ENCODE data around the gene CABP1.
A peak's percentile ranks its signal among the peaks of the same experiment; 100 is the strongest.
"Not testable (repeated sequence)": the region's sequence is repeated elsewhere in the genome, so short reads cannot be mapped to it uniquely, and the experiment has no call there.

Gene CABP1

GRCh38 chr12:120668868-120669840 is 28.7 kb downstream of the CABP1 start:
- Mint-ChIP-seq H3K9me3 (no peaks in the 10 kb centered on the region), H3K4me1 (ENCODE audit: low read depth) (no peaks in the 10 kb centered on the region)

GRCh38 chr12:120670237-120670636 is 29.8 kb downstream of the CABP1 start:
- not testable (repeated sequence) for H3K9me3 Mint-ChIP-seq; DNase-seq; H3K4me1 Mint-ChIP-seq (ENCODE audit: low read depth); H3K4me3 Mint-ChIP-seq; H3K27me3 Mint-ChIP-seq; H3K27ac Mint-ChIP-seq; H3K36me3 Mint-ChIP-seq (ENCODE audit: low read depth)

More at GRCh38 chr12:120668868-120669840, 28.7 kb downstream of the CABP1 start:
- H3K4me3 Mint-ChIP-seq = no peak overlapping the region
- H3K27me3 Mint-ChIP-seq = no peaks in the 10 kb centered on the region
- no peaks in the 10 kb centered on the region for H3K36me3 Mint-ChIP-seq (ENCODE audit: low read depth)
- H3K27ac Mint-ChIP-seq = no peak overlapping the region
- no peak for DNase-seq

GRCh38 chr12:120670667-120671066 is 30.2 kb downstream of the CABP1 start:
- no peaks in the 10 kb centered on the region for H3K9me3 Mint-ChIP-seq
- no peak overlapping the region for H3K27ac Mint-ChIP-seq
- H3K36me3 Mint-ChIP-seq (ENCODE audit: low read depth) = no peaks in the 10 kb centered on the region
- H3K4me3 Mint-ChIP-seq = no peak overlapping the region
- no peaks in the 10 kb centered on the region for H3K27me3 Mint-ChIP-seq
- H3K4me1 Mint-ChIP-seq (ENCODE audit: low read depth) = no peaks in the 10 kb centered on the region
- no peak for DNase-seq

GRCh38 chr12:120674097-120674636 is 33.7 kb downstream of the CABP1 start:
- no peaks in the 10 kb centered on the region for H3K27me3 Mint-ChIP-seq
- H3K4me3 Mint-ChIP-seq = no peak overlapping the region
- no peaks in the 10 kb centered on the region for H3K36me3 Mint-ChIP-seq (ENCODE audit: low read depth)
- H3K4me1 Mint-ChIP-seq (ENCODE audit: low read depth) = peaks cover 13% of the 10 kb centered on the region
- no peak overlapping the region for H3K27ac Mint-ChIP-seq
- no peak for DNase-seq
- no peaks in the 10 kb centered on the region for H3K9me3 Mint-ChIP-seq

GRCh38 chr12:120677765-120678473 is 37.5 kb downstream of the CABP1 start:
- H3K27me3 Mint-ChIP-seq = no peaks in the 10 kb centered on the region
- no peak for DNase-seq
- H3K9me3 Mint-ChIP-seq = no peaks in the 10 kb centered on the region
- H3K4me3 Mint-ChIP-seq = no peak overlapping the region
- H3K36me3 Mint-ChIP-seq (ENCODE audit: low read depth) = no peaks in the 10 kb centered on the region
- peak overlapping the region; percentile 47 for H3K27ac Mint-ChIP-seq
- peaks cover 13% of the 10 kb centered on the region for H3K4me1 Mint-ChIP-seq (ENCODE audit: low read depth)

- H3K36me3 Mint-ChIP-seq (ENCODE audit: low read depth) = no peaks in the 10 kb centered on the region
- peaks cover 13% of the 10 kb centered on the region for H3K4me1 Mint-ChIP-seq (ENCODE audit: low read depth)
- no peaks in the 10 kb centered on the region for H3K9me3 Mint-ChIP-seq
- no peak overlapping the region for H3K4me3 Mint-ChIP-seq
- no peaks in the 10 kb centered on the region for H3K27me3 Mint-ChIP-seq
- peak overlapping the region; percentile 47 for H3K27ac Mint-ChIP-seq
- no peak for DNase-seq
These were observed 38.1 kb downstream of the CABP1 start for GRCh38 chr12:120678572-120678971.

- no peak overlapping the region for H3K27ac Mint-ChIP-seq
- H3K4me3 Mint-ChIP-seq = no peak overlapping the region
- no peak for DNase-seq
- no peaks in the 10 kb centered on the region for H3K36me3 Mint-ChIP-seq (ENCODE audit: low read depth)
- peaks cover 22% of the 10 kb centered on the region for H3K4me1 Mint-ChIP-seq (ENCODE audit: low read depth)
- H3K27me3 Mint-ChIP-seq = no peaks in the 10 kb centered on the region
- H3K9me3 Mint-ChIP-seq = no peaks in the 10 kb centered on the region
These were observed 39.8 kb downstream of the CABP1 start for GRCh38 chr12:120680165-120680738.

- Mint-ChIP-seq H3K4me3 (no peak overlapping the region), H3K9me3 (no peaks in the 10 kb centered on the region), H3K4me1 (ENCODE audit: low read depth) (peaks cover 34% of the 10 kb centered on the region), H3K27ac (peak overlapping the region; percentile 47), H3K36me3 (ENCODE audit: low read depth) (peaks cover 14% of the 10 kb centered on the region), H3K27me3 (no peaks in the 10 kb centered on the region)
- DNase-seq = no peak
These were observed 44.1 kb downstream of the CABP1 start for GRCh38 chr12:120684523-120684932.

GRCh38 chr12:120685522-120685921 is 45.1 kb downstream of the CABP1 start:
- no peak overlapping the region for H3K27ac Mint-ChIP-seq

GRCh38 chr12:120686151-120686689 is 45.8 kb downstream of the CABP1 start:
- H3K27ac Mint-ChIP-seq = peak overlapping the region; percentile 98
- peak overlapping the region; percentile 85 for H3K4me3 Mint-ChIP-seq
- peaks cover 49% of the 10 kb centered on the region for H3K4me1 Mint-ChIP-seq (ENCODE audit: low read depth)
- DNase-seq = peak; percentile 96
- H3K9me3 Mint-ChIP-seq = no peaks in the 10 kb centered on the region
- peaks cover 21% of the 10 kb centered on the region for H3K36me3 Mint-ChIP-seq (ENCODE audit: low read depth)
- H3K27me3 Mint-ChIP-seq = no peaks in the 10 kb centered on the region

More at GRCh38 chr12:120685522-120685921, 45.1 kb downstream of the CABP1 start:
- Mint-ChIP-seq H3K4me3 (peak overlapping the region; percentile 85), H3K9me3 (no peaks in the 10 kb centered on the region), H3K4me1 (ENCODE audit: low read depth) (peaks cover 43% of the 10 kb centered on the region), H3K36me3 (ENCODE audit: low read depth) (peaks cover 18% of the 10 kb centered on the region), H3K27me3 (no peaks in the 10 kb centered on the region)
- DNase-seq = no peak

- peak; percentile 100 for DNase-seq
- Mint-ChIP-seq H3K9me3 (no peaks in the 10 kb centered on the region), H3K27ac (peak within 1 kb of the TSS; percentile 98), H3K4me3 (peak within 1 kb of the TSS; percentile 92), H3K27me3 (no peaks in the 10 kb centered on the region), H3K36me3 (ENCODE audit: low read depth) (peaks cover 24% of the 10 kb centered on the region), H3K4me1 (ENCODE audit: low read depth) (peaks cover 54% of the 10 kb centered on the region)
These were observed 46.5 kb downstream of the CABP1 start, which contains the start of gene MLEC for GRCh38 chr12:120686690-120687577. TSS of gene MLEC (plus strand) at chr12:120687149. CDS start at chr12:120687297, 148 bp downstream.

- DNase-seq = peak; percentile 57
- peak overlapping the region; percentile 92 for H3K4me3 Mint-ChIP-seq
- peaks cover 62% of the 10 kb centered on the region for H3K4me1 Mint-ChIP-seq (ENCODE audit: low read depth)
- no peaks in the 10 kb centered on the region for H3K9me3 Mint-ChIP-seq
- H3K36me3 Mint-ChIP-seq (ENCODE audit: low read depth) = peaks cover 32% of the 10 kb centered on the region
- peak overlapping the region; percentile 82 for H3K27ac Mint-ChIP-seq
- no peaks in the 10 kb centered on the region for H3K27me3 Mint-ChIP-seq
These were observed 47.3 kb downstream of the CABP1 start for GRCh38 chr12:120687578-120688289.
